Measurements from ENCODE around the gene MTURN.
"Not testable (repeated sequence)": the region's sequence is repeated elsewhere in the genome, so short reads cannot be mapped to it uniquely, and the experiment has no call there.

MTURN gene

GRCh38 chr7:30134611-30135300 is at the start of gene MTURN:
TSS of gene MTURN (plus strand) at chr7:30134986. CDS start at chr7:30135137, 151 bp downstream.
- no peaks in the 10 kb centered on the region for H3K27me3 ChIP-seq (replicated peaks; ENCODE audit: control insufficient read depth, insufficient read depth, low read length)
- no peaks in the 10 kb centered on the region for H3K9me3 ChIP-seq (ENCODE audit: control insufficient read depth, low read length)
- peaks cover 4% of the 10 kb centered on the region for H3K36me3 ChIP-seq (ENCODE audit: control insufficient read depth, insufficient read depth, low read length, severe bottlenecking)
- H3K4me1 ChIP-seq (ENCODE audit: control insufficient read depth, insufficient read depth, low read length), result peaks cover 57% of the 10 kb centered on the region
- H3K9ac ChIP-seq (ENCODE audit: low read length), result peak within 1 kb of the TSS; percentile 92
- peak; percentile 96 for DNase-seq (ENCODE audit: low read depth)
- peak within 1 kb of the TSS; percentile 93 for H3K4me3 ChIP-seq (ENCODE audit: low read length)

- no peaks in the 10 kb centered on the region for H3K9me3 ChIP-seq (ENCODE audit: control insufficient read depth, low read length)
- no peaks in the 10 kb centered on the region for H3K36me3 ChIP-seq (ENCODE audit: control insufficient read depth, insufficient read depth, low read length, severe bottlenecking)
- no peak for DNase-seq (ENCODE audit: low read depth)
- H3K4me1 ChIP-seq (ENCODE audit: control insufficient read depth, insufficient read depth, low read length), result peaks cover 34% of the 10 kb centered on the region
- H3K27me3 ChIP-seq (replicated peaks; ENCODE audit: control insufficient read depth, insufficient read depth, low read length), result no peaks in the 10 kb centered on the region
- no peak overlapping the region for H3K9ac ChIP-seq (ENCODE audit: low read length)
- H3K4me3 ChIP-seq (ENCODE audit: low read length), result no peak overlapping the region
Measured at GRCh38 chr7:30086529-30086928, 48.3 kb upstream of the MTURN start.

GRCh38 chr7:30087371-30087770 is 47.4 kb upstream of the MTURN start:
- no peak for DNase-seq (ENCODE audit: low read depth)
- Histone ChIP-seq H3K27me3 (replicated peaks; ENCODE audit: control insufficient read depth, insufficient read depth, low read length) (no peaks in the 10 kb centered on the region), H3K4me1 (ENCODE audit: control insufficient read depth, insufficient read depth, low read length) (peaks cover 39% of the 10 kb centered on the region), H3K4me3 (ENCODE audit: low read length) (no peak overlapping the region), H3K36me3 (ENCODE audit: control insufficient read depth, insufficient read depth, low read length, severe bottlenecking) (no peaks in the 10 kb centered on the region), H3K9me3 (ENCODE audit: control insufficient read depth, low read length) (no peaks in the 10 kb centered on the region), H3K9ac (ENCODE audit: low read length) (no peak overlapping the region)

GRCh38 chr7:30088362-30088761 is 46.4 kb upstream of the MTURN start:
- H3K36me3 ChIP-seq (ENCODE audit: control insufficient read depth, insufficient read depth, low read length, severe bottlenecking), result no peaks in the 10 kb centered on the region
- H3K4me1 ChIP-seq (ENCODE audit: control insufficient read depth, insufficient read depth, low read length), result peaks cover 39% of the 10 kb centered on the region
- H3K27me3 ChIP-seq (replicated peaks; ENCODE audit: control insufficient read depth, insufficient read depth, low read length), result no peaks in the 10 kb centered on the region
- DNase-seq (ENCODE audit: low read depth), result no peak
- H3K9ac ChIP-seq (ENCODE audit: low read length), result no peak overlapping the region
- no peaks in the 10 kb centered on the region for H3K9me3 ChIP-seq (ENCODE audit: control insufficient read depth, low read length)
- H3K4me3 ChIP-seq (ENCODE audit: low read length), result no peak overlapping the region

GRCh38 chr7:30090111-30090510 is 44.7 kb upstream of the MTURN start:
- H3K27me3 ChIP-seq (replicated peaks; ENCODE audit: control insufficient read depth, insufficient read depth, low read length), result no peaks in the 10 kb centered on the region
- H3K4me3 ChIP-seq (ENCODE audit: low read length), result no peak overlapping the region
- DNase-seq (ENCODE audit: low read depth), result no peak
- peaks cover 42% of the 10 kb centered on the region for H3K4me1 ChIP-seq (ENCODE audit: control insufficient read depth, insufficient read depth, low read length)
- H3K9me3 ChIP-seq (ENCODE audit: control insufficient read depth, low read length), result no peaks in the 10 kb centered on the region
- H3K36me3 ChIP-seq (ENCODE audit: control insufficient read depth, insufficient read depth, low read length, severe bottlenecking), result no peaks in the 10 kb centered on the region
- no peak overlapping the region for H3K9ac ChIP-seq (ENCODE audit: low read length)

GRCh38 chr7:30091491-30091912 is 43.3 kb upstream of the MTURN start:
- H3K4me1 ChIP-seq (ENCODE audit: control insufficient read depth, insufficient read depth, low read length), result peaks cover 42% of the 10 kb centered on the region
- DNase-seq (ENCODE audit: low read depth), result peak; percentile 87
- no peaks in the 10 kb centered on the region for H3K36me3 ChIP-seq (ENCODE audit: control insufficient read depth, insufficient read depth, low read length, severe bottlenecking)
- no peaks in the 10 kb centered on the region for H3K27me3 ChIP-seq (replicated peaks; ENCODE audit: control insufficient read depth, insufficient read depth, low read length)
- peak overlapping the region; percentile 62 for H3K4me3 ChIP-seq (ENCODE audit: low read length)
- H3K9ac ChIP-seq (ENCODE audit: low read length), result peak overlapping the region; percentile 80
- no peaks in the 10 kb centered on the region for H3K9me3 ChIP-seq (ENCODE audit: control insufficient read depth, low read length)

GRCh38 chr7:30091987-30092386 is 42.8 kb upstream of the MTURN start:
- H3K9me3 ChIP-seq (ENCODE audit: control insufficient read depth, low read length), result no peaks in the 10 kb centered on the region
- H3K4me1 ChIP-seq (ENCODE audit: control insufficient read depth, insufficient read depth, low read length), result peaks cover 42% of the 10 kb centered on the region
- no peaks in the 10 kb centered on the region for H3K36me3 ChIP-seq (ENCODE audit: control insufficient read depth, insufficient read depth, low read length, severe bottlenecking)
- no peak for DNase-seq (ENCODE audit: low read depth)
- peak overlapping the region; percentile 62 for H3K4me3 ChIP-seq (ENCODE audit: low read length)
- peak overlapping the region; percentile 74 for H3K9ac ChIP-seq (ENCODE audit: low read length)
- H3K27me3 ChIP-seq (replicated peaks; ENCODE audit: control insufficient read depth, insufficient read depth, low read length), result no peaks in the 10 kb centered on the region

GRCh38 chr7:30093420-30093952 is 41.3 kb upstream of the MTURN start:
- H3K27me3 ChIP-seq (replicated peaks; ENCODE audit: control insufficient read depth, insufficient read depth, low read length), result no peaks in the 10 kb centered on the region
- H3K9ac ChIP-seq (ENCODE audit: low read length), result peak overlapping the region; percentile 74
- peaks cover 42% of the 10 kb centered on the region for H3K4me1 ChIP-seq (ENCODE audit: control insufficient read depth, insufficient read depth, low read length)
- H3K9me3 ChIP-seq (ENCODE audit: control insufficient read depth, low read length), result no peaks in the 10 kb centered on the region
- H3K4me3 ChIP-seq (ENCODE audit: low read length), result peak overlapping the region; percentile 32
- no peaks in the 10 kb centered on the region for H3K36me3 ChIP-seq (ENCODE audit: control insufficient read depth, insufficient read depth, low read length, severe bottlenecking)
- peak; percentile 35 for DNase-seq (ENCODE audit: low read depth)

- not testable (repeated sequence) for H3K27me3 ChIP-seq (replicated peaks; ENCODE audit: control insufficient read depth, insufficient read depth, low read length); H3K4me1 ChIP-seq (ENCODE audit: control insufficient read depth, insufficient read depth, low read length); H3K4me3 ChIP-seq (ENCODE audit: low read length); DNase-seq (ENCODE audit: low read depth); H3K36me3 ChIP-seq (ENCODE audit: control insufficient read depth, insufficient read depth, low read length, severe bottlenecking); H3K9me3 ChIP-seq (ENCODE audit: control insufficient read depth, low read length); H3K9ac ChIP-seq (ENCODE audit: low read length)
Measured at GRCh38 chr7:30098599-30098998, 36.2 kb upstream of the MTURN start.

- Histone ChIP-seq H3K27me3 (replicated peaks; ENCODE audit: control insufficient read depth, insufficient read depth, low read length) (no peaks in the 10 kb centered on the region), H3K4me3 (ENCODE audit: low read length) (no peak overlapping the region), H3K4me1 (ENCODE audit: control insufficient read depth, insufficient read depth, low read length) (no peaks in the 10 kb centered on the region), H3K9ac (ENCODE audit: low read length) (no peak overlapping the region), H3K9me3 (ENCODE audit: control insufficient read depth, low read length) (no peaks in the 10 kb centered on the region), H3K36me3 (ENCODE audit: control insufficient read depth, insufficient read depth, low read length, severe bottlenecking) (no peaks in the 10 kb centered on the region)
- DNase-seq (ENCODE audit: low read depth), result no peak
Measured at GRCh38 chr7:30102281-30102680, 32.5 kb upstream of the MTURN start.

GRCh38 chr7:30104157-30104556 is 30.6 kb upstream of the MTURN start:
- no peak for DNase-seq (ENCODE audit: low read depth)
- H3K36me3 ChIP-seq (ENCODE audit: control insufficient read depth, insufficient read depth, low read length, severe bottlenecking), result no peaks in the 10 kb centered on the region
- no peaks in the 10 kb centered on the region for H3K27me3 ChIP-seq (replicated peaks; ENCODE audit: control insufficient read depth, insufficient read depth, low read length)
- H3K4me3 ChIP-seq (ENCODE audit: low read length), result no peak overlapping the region
- H3K9ac ChIP-seq (ENCODE audit: low read length), result no peak overlapping the region
- peaks cover 4% of the 10 kb centered on the region for H3K9me3 ChIP-seq (ENCODE audit: control insufficient read depth, low read length)
- H3K4me1 ChIP-seq (ENCODE audit: control insufficient read depth, insufficient read depth, low read length), result no peaks in the 10 kb centered on the region
